HCT116 (cell line): Measurements from ENCODE around the gene ATP6V1G1. TPM values are rescaled to one million over a fixed set of nuclear protein-coding genes. Genes with fewer than 3 reads are reported as not detected.

ENCODE experiments used
- ATAC-seq: fragments of 200-7000 bp; cut with Tn5 transposase; 2 replicates; pipeline ENCODE4 v1.9.1; 2020; ENCODE audit warnings: mild to moderate bottlenecking, moderate library complexity
- BruUV-seq: library from RNA; stranded (reverse); fragments of 400-500 nt; replicated peaks from 2 replicates; lab custom pipeline; 2021; lab: Mats Ljungman, UMichigan
- CTCF ChIA-PET: fragments of 300-600 bp; sonication (Branson Sonifier 250); formaldehyde crosslinking; loops from one replicate; lab custom pipeline; 2021; ENCODE audit warnings: antibody characterized with exemption; lab: Charles Lee
- POLR2A ChIA-PET: fragments of 300-600, 350-600 bp; sonication (Branson Sonifier 250); formaldehyde crosslinking; loops from one replicate; lab custom pipeline; 2021; ENCODE audit warnings: antibody characterized with exemption; lab: Charles Lee
- RAD21 ChIA-PET, 2 experiments: fragments of 300-600 bp; sonication (Branson Sonifier 250); formaldehyde crosslinking; loops; one replicate each; lab custom pipeline; 2023; ENCODE audit warnings: low total read pairs in 2 of 2; ENCODE audit not compliant: uncharacterized antibody in 2 of 2, unreplicated experiment in 2 of 2, low non-redundant PET in 1 of 2; lab: Charles Lee
- DNase-seq: peaks from one replicate; pipeline ENCODE4 v3.0.0-alpha.2; 2010; ENCODE audit warnings: low read depth, low spot score
- H2AFZ ChIP-seq: fragments of 200-600 bp; shearing (Covaris generic), sonication (generic); 2 replicates; pipeline ENCODE4 v1.6.1; 2017; ENCODE audit warnings: low read depth, mixed run types, mixed read lengths, antibody characterized with exemption, low read length; ENCODE audit not compliant: poor library complexity, severe bottlenecking
- H3K27ac ChIP-seq: 2 replicates; pipeline ENCODE4 v1.5.1; 2012; ENCODE audit warnings: low read depth, low read length
- H3K27me3 ChIP-seq: fragments of 200-600 bp; sonication (generic); 2 replicates; pipeline ENCODE4 v1.6.1; 2016; ENCODE audit warnings: mixed run types, low read length, mixed read lengths; ENCODE audit not compliant: insufficient read depth
- H3K36me3 ChIP-seq, 2 experiments: fragments of 200-500 bp in 1 of 2; fragments of 200-600 bp in 1 of 2; sonication (Bioruptor generic) in 1 of 2; sonication (generic) in 1 of 2; 2 replicates each; pipeline versions ENCODE4 v1.5.1 to v1.6.1; 2014 to 2016; ENCODE audit warnings: low read length in 2 of 2, inconsistent platforms in 1 of 2, mixed read lengths in 1 of 2, mixed run types in 1 of 2; ENCODE audit not compliant: insufficient read depth in 2 of 2, control insufficient read depth in 1 of 2
- H3K4me1 ChIP-seq, 2 experiments: fragments of 200-600 bp in 1 of 2; sonication (generic) in 1 of 2; 2 replicates each; pipeline versions ENCODE4 v1.5.1 to v1.6.1; 2012 to 2017; ENCODE audit warnings: low read length in 2 of 2, inconsistent platforms in 1 of 2, mild to moderate bottlenecking in 1 of 2, mixed read lengths in 1 of 2, mixed run types in 1 of 2, moderate library complexity in 1 of 2; ENCODE audit not compliant: insufficient read depth in 2 of 2, control insufficient read depth in 1 of 2
- H3K4me2 ChIP-seq: fragments of 200-600 bp; sonication (generic); 2 replicates; pipeline ENCODE4 v1.6.1; 2017; ENCODE audit warnings: mixed run types, low read length, mixed read lengths
- H3K4me3 ChIP-seq, 2 experiments: fragments of 200-600 bp in 1 of 2; sonication (generic) in 1 of 2; replicated peaks in 1 of 2; 2 replicates each; pipeline ENCODE4 v1.5.1; 2011 to 2016; ENCODE audit warnings: low read length in 2 of 2, control low read depth in 1 of 2, low read depth in 1 of 2, mild to moderate bottlenecking in 1 of 2, mixed read lengths in 1 of 2, mixed run types in 1 of 2
- H3K79me2 ChIP-seq: fragments of 200-600 bp; sonication (generic); 2 replicates; pipeline ENCODE4 v1.6.1; 2017; ENCODE audit warnings: mild to moderate bottlenecking, mixed run types, low read length, moderate library complexity, mixed read lengths; ENCODE audit not compliant: insufficient read depth
- H3K9ac ChIP-seq: fragments of 200-600 bp; sonication (generic); 2 replicates; pipeline ENCODE4 v1.6.1; 2016; ENCODE audit warnings: low read length, mixed read lengths
- H3K9me2 ChIP-seq: fragments of 200-600 bp; sonication (generic), shearing (Covaris generic); 2 replicates; pipeline ENCODE4 v1.6.1; 2017; ENCODE audit warnings: mixed run types, mild to moderate bottlenecking, moderate library complexity; ENCODE audit not compliant: insufficient read depth
- H3K9me3 ChIP-seq, 2 experiments: fragments of 200-500 bp in 1 of 2; fragments of 200-600 bp in 1 of 2; sonication (Bioruptor generic) in 1 of 2; sonication (generic) in 1 of 2; 2 replicates each; pipeline ENCODE4 v1.6.1; 2014 to 2017; ENCODE audit warnings: low read length in 2 of 2, mixed read lengths in 2 of 2, inconsistent platforms in 1 of 2, low read depth in 1 of 2, mild to moderate bottlenecking in 1 of 2, mixed run types in 1 of 2, moderate library complexity in 1 of 2; ENCODE audit not compliant: control insufficient read depth in 1 of 2, insufficient read depth in 1 of 2
- H4K20me1 ChIP-seq: fragments of 200-600 bp; sonication (generic), shearing (Covaris generic); 2 replicates; pipeline ENCODE4 v1.6.1; 2017; ENCODE audit warnings: mixed run types, mild to moderate bottlenecking, moderate library complexity; ENCODE audit not compliant: insufficient read depth
- ATF3 ChIP-seq: IDR thresholded peaks from 2 replicates; pipeline ENCODE4 v1.6.1; 2012
- CBX3 ChIP-seq: IDR thresholded peaks from 2 replicates; pipeline ENCODE4 v1.6.1; 2012; ENCODE audit warnings: low read depth
- CEBPB ChIP-seq: IDR thresholded peaks from 2 replicates; pipeline ENCODE4 v1.6.1; 2012; ENCODE audit warnings: low read depth
- CTCF ChIP-seq, 3 experiments: fragments of 200-600 bp in 1 of 3; sonication (generic) in 1 of 3; IDR thresholded peaks in 2 of 3; conservative IDR thresholded peaks in 1 of 3; 2 replicates each; pipeline ENCODE4 v1.5.1; 2012 to 2017; ENCODE audit warnings: low read depth in 2 of 3, low read length in 2 of 3, antibody characterized with exemption in 1 of 3, borderline replicate concordance in 1 of 3, control low read depth in 1 of 3, mild to moderate bottlenecking in 1 of 3, mixed read lengths in 1 of 3, mixed run types in 1 of 3, moderate library complexity in 1 of 3; ENCODE audit not compliant: insufficient read depth in 1 of 3
- ELF1 ChIP-seq: IDR thresholded peaks from 2 replicates; pipeline ENCODE4 v1.6.1; 2012; ENCODE audit warnings: low read depth, borderline replicate concordance
- EZH2phosphoT487 ChIP-seq: fragments of 200-600 bp; IDR thresholded peaks from 2 replicates; pipeline ENCODE4 v1.6.1; 2018; ENCODE audit warnings: antibody characterized with exemption, borderline replicate concordance
- MAX ChIP-seq: IDR thresholded peaks from 2 replicates; pipeline ENCODE4 v1.6.1; 2012
- POLR2A ChIP-seq: IDR thresholded peaks from 2 replicates; pipeline ENCODE4 v1.7.0; 2011; ENCODE audit warnings: borderline replicate concordance; ENCODE audit not compliant: insufficient read depth, insufficient read length; ENCODE audit errors: extremely low read depth
- POLR2AphosphoS5 ChIP-seq: IDR thresholded peaks from 2 replicates; pipeline ENCODE4 v1.6.1; 2011; ENCODE audit warnings: mild to moderate bottlenecking, low read depth, low read length, moderate library complexity
- SIN3A ChIP-seq: IDR thresholded peaks from 2 replicates; pipeline ENCODE4 v1.6.1; 2012; ENCODE audit warnings: low read depth
- TCF7L2 ChIP-seq: IDR thresholded peaks from 2 replicates; pipeline ENCODE4 v1.7.0; 2011; ENCODE audit warnings: borderline replicate concordance, inconsistent platforms; ENCODE audit not compliant: insufficient read depth, insufficient read length; ENCODE audit errors: extremely low read depth
- YY1 ChIP-seq: IDR thresholded peaks from 2 replicates; pipeline ENCODE4 v1.6.1; 2011; ENCODE audit warnings: low read length, low read depth, moderate library complexity, mild to moderate bottlenecking; ENCODE audit not compliant: insufficient replicate concordance; ENCODE audit errors: extremely low read depth
- ZFX ChIP-seq: fragments of 450-650 bp; IDR thresholded peaks from 2 replicates; pipeline ENCODE4 v1.6.1; 2017
- intact Hi-C: fragments of 100-400 bp; cut with micrococcal nuclease; formaldehyde crosslinking; loops from 2 replicates; pipeline ENCODE4 v1.10.0; 2022
- total RNA-seq: library from RNA; stranded (reverse); gene quantifications from one replicate; pipeline ENCODE4 v1.2.1, GENCODE V29; 2021; ENCODE audit not compliant: unreplicated experiment

The ATP6V1G1 gene
- total RNA-seq, 1 experiment from 2014 or later, result 72.3 TPM

GRCh38 chr9:114627553-114627952 is 40.0 kb downstream of the ATP6V1G1 start:
- BruUV-seq, result no TSS peak
- no peak for DNase-seq
- no peak for TF ChIP-seq MAX
- TF ChIP-seq ZFX, result no peak
- TF ChIP-seq YY1, result no peak
- no peak for TF ChIP-seq TCF7L2
- TF ChIP-seq POLR2A, result no peak
- no peak for TF ChIP-seq ATF3
- no peak for TF ChIP-seq CBX3
- no peak for TF ChIP-seq CEBPB
- TF ChIP-seq CTCF (IDR thresholded peaks at IDR 0.05 in 2 of 3, conservative IDR thresholded peaks at IDR 0.05 in 1 of 3; ENCODE audit: borderline replicate concordance in 1 of 3, insufficient read depth in 1 of 3, low read depth in 2 of 3, low read length in 2 of 3), result no peak
- TF ChIP-seq ELF1, result no peak
- TF ChIP-seq SIN3A, result no peak
- no peak for TF ChIP-seq EZH2phosphoT487
- TF ChIP-seq POLR2AphosphoS5, result no peak
- Histone ChIP-seq H3K27me3 (no peaks in the 10 kb centered on the region), H3K4me2 (no peak overlapping the region), H2AFZ (no peak overlapping the region), H3K9me2 (no peaks in the 10 kb centered on the region), H3K79me2 (no peaks in the 10 kb centered on the region), H3K27ac (no peak overlapping the region), H3K9me3 (no peaks in the 10 kb centered on the region), H3K9ac (no peak overlapping the region), H3K36me3 (peaks cover 0 to 3% of the 10 kb centered on the region in 2 experiments; a peak in 1 of 4 replicates), H4K20me1 (no peaks in the 10 kb centered on the region), H3K4me1 (no peaks in the 10 kb centered on the region), H3K4me3 (no peak overlapping the region)
- ATAC-seq, result no peak
- ChIA-PET RAD21 (no interaction called here), CTCF (no interaction called here), POLR2A (no interaction called here)
- intact Hi-C loops, result no loop called here
